Cardiac muscle cell (in vitro differentiated cells and primary cell): Measurements from ENCODE around the gene TKT. TPM values are rescaled to one million over a fixed set of nuclear protein-coding genes. Genes with fewer than 3 reads are reported as not detected.

ENCODE experiments used
- DNase-seq, 2 donors: peaks; one replicate each; pipeline versions ENCODE4 v3.0.0 to v3.0.0-alpha.2; 2010 to 2017; ENCODE audit warnings: low read depth in 1 of 2, low spot score in 1 of 2
- H3K27ac ChIP-seq: fragments of 200-600 bp; sonication (generic); 2 replicates; pipeline ENCODE4 v1.5.1; 2016
- H3K27me3 ChIP-seq: fragments of 200-600 bp; sonication (generic); 2 replicates; pipeline ENCODE4 v1.6.0; 2016; ENCODE audit warnings: control low read depth
- H3K36me3 ChIP-seq: fragments of 200-600 bp; sonication (generic); 2 replicates; pipeline ENCODE4 v1.5.1; 2016; ENCODE audit warnings: control low read depth
- H3K4me1 ChIP-seq: fragments of 200-600 bp; sonication (generic); 2 replicates; pipeline ENCODE4 v1.8.1; 2017; ENCODE audit warnings: low read depth, mild to moderate bottlenecking, mixed run types
- H3K4me3 ChIP-seq: fragments of 200-600 bp; sonication (generic); 2 replicates; pipeline ENCODE4 v1.5.1; 2016; ENCODE audit warnings: mild to moderate bottlenecking
- H3K9me3 ChIP-seq: fragments of 200-600 bp; sonication (generic); 2 replicates; pipeline ENCODE4 v1.5.1; 2017; ENCODE audit warnings: low read depth, mild to moderate bottlenecking, control low read depth
- CTCF ChIP-seq: IDR thresholded peaks from 2 replicates; pipeline ENCODE4 v1.5.1; 2012; ENCODE audit warnings: low read depth, mild to moderate bottlenecking, low read length
- polyA plus RNA-seq: library from polyadenylated mRNA; unstranded; fragments of >200 nt; fragmentation: Nextera tagmentation; extraction: Ambion mirVana; gene quantifications from 2 replicates; pipeline ENCODE4 v1.2.1, GENCODE V29; 2016
- total RNA-seq: library from RNA; depleted of rRNA; stranded (reverse); fragments of >200 nt; gene quantifications from 2 replicates; pipeline ENCODE4 v1.2.3, GENCODE V29; 2016

The TKT gene
- total and polyA plus RNA-seq, 2 experiments from 2014 or later = 70.9 to 119 TPM

GRCh38 chr3:53242642-53243041 is 13.2 kb downstream of the TKT start:
- Histone ChIP-seq H3K27me3 (no peaks in the 10 kb centered on the region), H3K36me3 (peaks cover 19% of the 10 kb centered on the region), H3K4me1 (peaks cover 23% of the 10 kb centered on the region), H3K4me3 (no peak overlapping the region), H3K9me3 (no peaks in the 10 kb centered on the region), H3K27ac (no peak overlapping the region)
- TF ChIP-seq CTCF = no peak
- no peak for DNase-seq

- peaks cover 23% of the 10 kb centered on the region for H3K4me1 ChIP-seq
- no peaks in the 10 kb centered on the region for H3K27me3 ChIP-seq
- DNase-seq = no peak
- H3K36me3 ChIP-seq = peaks cover 19% of the 10 kb centered on the region
- H3K9me3 ChIP-seq = no peaks in the 10 kb centered on the region
- TF ChIP-seq CTCF = no peak
- H3K27ac ChIP-seq = no peak overlapping the region
- H3K4me3 ChIP-seq = no peak overlapping the region
These were observed 13.7 kb downstream of the TKT start for GRCh38 chr3:53242155-53242554.

GRCh38 chr3:53240989-53241972 is 14.5 kb downstream of the TKT start:
- Histone ChIP-seq H3K9me3 (no peaks in the 10 kb centered on the region), H3K27ac (no peak overlapping the region)

GRCh38 chr3:53239800-53240199 is 16.0 kb downstream of the TKT start:
- DNase-seq = no peak
- no peaks in the 10 kb centered on the region for H3K27me3 ChIP-seq
- H3K9me3 ChIP-seq = no peaks in the 10 kb centered on the region
- peaks cover 23% of the 10 kb centered on the region for H3K36me3 ChIP-seq
- H3K4me1 ChIP-seq = peaks cover 20% of the 10 kb centered on the region
- no peak overlapping the region for H3K4me3 ChIP-seq
- H3K27ac ChIP-seq = no peak overlapping the region
- TF ChIP-seq CTCF = no peak

More at GRCh38 chr3:53240989-53241972, 14.5 kb downstream of the TKT start:
- Histone ChIP-seq H3K4me1 (peaks cover 23% of the 10 kb centered on the region), H3K4me3 (no peak overlapping the region), H3K36me3 (peaks cover 22% of the 10 kb centered on the region), H3K27me3 (no peaks in the 10 kb centered on the region)
- DNase-seq = no peak
- TF ChIP-seq CTCF = no peak

- Histone ChIP-seq H3K4me1 (peaks cover 12% of the 10 kb centered on the region), H3K4me3 (no peak overlapping the region), H3K27me3 (no peaks in the 10 kb centered on the region), H3K27ac (no peak overlapping the region), H3K36me3 (peaks cover 30% of the 10 kb centered on the region), H3K9me3 (no peaks in the 10 kb centered on the region)
- no peak for DNase-seq
- TF ChIP-seq CTCF = no peak
These were observed 16.9 kb downstream of the TKT start for GRCh38 chr3:53238886-53239285.
